ENCODE measurements around the gene BRD4. TPM values are rescaled to one million over a fixed set of nuclear protein-coding genes. Genes with fewer than 3 reads are reported as not detected.

BRD4 gene
- total and polyA plus RNA-seq, 10 of the 15 experiments (the other 5 are each of a cell fraction or from before 2014, with no cell fraction given) = 5.3 to 84.4 (median 11.8) TPM

- WGBS (ENCODE audit: insufficient coverage, insufficient replicate concordance, low lambda C conversion rate, missing lambda C conversion rate) = 80% methylated on average over 15 of the region's 15 CpGs
- H3K27me3 ChIP-seq (replicated peaks in 1 of 2; ENCODE audit: control insufficient read depth in 2 of 2, insufficient read depth in 2 of 2, low read length in 1 of 2) = no peaks in the 10 kb centered on the region
- ChIA-PET CTCF (interaction anchor here (0.6 kb wide), 1 partner anchor 12 kb away, joined by 3 read pairs; no protein-coding TSS in a partner anchor), RAD21 (ENCODE audit: unreplicated experiment) (no interaction called here), SMC1A (ENCODE audit: uncharacterized antibody, unreplicated experiment) (no interaction called here), POLR2A (interaction anchor here (0.5 kb wide), 1 partner anchor 12 kb away, joined by 3 read pairs; no protein-coding TSS in a partner anchor)
- H2AFZ ChIP-seq (ENCODE audit: control insufficient read depth, low read depth, low read length) = no peak overlapping the region
- intact Hi-C loops (cut with micrococcal nuclease; ENCODE audit: unreplicated experiment) = no loop called here
- no peaks in the 10 kb centered on the region for H3K36me3 ChIP-seq (ENCODE audit: control insufficient read depth in 2 of 2, insufficient read depth in 2 of 2, low read length in 1 of 2)
- H3K9me3 ChIP-seq (replicated peaks; ENCODE audit: control insufficient read depth, insufficient read depth, low read length) = no peaks in the 10 kb centered on the region
- H3K4me1 ChIP-seq (ENCODE audit: control insufficient read depth, insufficient read depth, low read length) = no peaks in the 10 kb centered on the region
- no peak overlapping the region for H3K4me3 ChIP-seq
- no peak overlapping the region for H3K4me2 ChIP-seq (ENCODE audit: control insufficient read depth, insufficient read depth)
- no peak for TF ChIP-seq ZNF687 (IDR thresholded peaks at IDR 0.05)
- TF ChIP-seq ZSCAN29 (IDR thresholded peaks at IDR 0.05) = no peak
- no peak for TF ChIP-seq NFYB (IDR thresholded peaks at IDR 0.05; ENCODE audit: insufficient read depth, low read depth, low read length)
- no peak overlapping the region for H3K9ac ChIP-seq (ENCODE audit: control insufficient read depth, insufficient read depth, low read length)
- no peaks in the 10 kb centered on the region for H4K20me1 ChIP-seq (ENCODE audit: control insufficient read depth, insufficient read depth)
- no TSS peak for BruUV-seq (replicated peaks)
- H3K27ac ChIP-seq (ENCODE audit: control insufficient read depth, insufficient read depth) = no peak overlapping the region
- no peak for FAIRE-seq
- in situ Hi-C loops (cut with MboI) = no loop called here
- DNase-seq (ENCODE audit: low read depth, low spot score) = no peak
- ATAC-seq = no peak
- H3K79me2 ChIP-seq (ENCODE audit: control insufficient read depth, insufficient read depth, low read length) = no peaks in the 10 kb centered on the region
Measured at GRCh38 chr19:15213715-15214381, 118.5 kb downstream of the BRD4 start.
